Panc1 (cell line): ENCODE measurements around the gene TNFSF4. TPM values are rescaled to one million over a fixed set of nuclear protein-coding genes. Genes with fewer than 3 reads are reported as not detected.

Experiments
- ATAC-seq: fragments of 200-7000 bp; cut with Tn5 transposase; 2 replicates; pipeline ENCODE4 v1.9.1; 2020; ENCODE audit warnings: mild to moderate bottlenecking, moderate library complexity
- BruUV-seq: library from RNA; stranded (reverse); fragments of 400-500 nt; replicated peaks from 2 replicates; lab custom pipeline; 2021; lab: Mats Ljungman, UMichigan
- CTCF ChIA-PET: fragments of 300-600 bp; sonication (Branson Sonifier 250); formaldehyde crosslinking; loops from one replicate; lab custom pipeline; 2022; ENCODE audit warnings: antibody characterized with exemption; lab: Charles Lee
- POLR2A ChIA-PET: fragments of 300-600 bp; sonication (Branson Sonifier 250); formaldehyde crosslinking; loops from one replicate; lab custom pipeline; 2022; ENCODE audit warnings: antibody characterized with exemption; lab: Charles Lee
- DNase-seq: peaks from one replicate; pipeline ENCODE4 v3.0.0-alpha.2; 2010; ENCODE audit warnings: low read depth, low spot score
- H3K27ac ChIP-seq: 2 replicates; pipeline ENCODE4 v1.5.1; 2011; ENCODE audit warnings: mild to moderate bottlenecking, low read length, inconsistent platforms
- H3K27me3 ChIP-seq: fragments of 200-500 bp; sonication (Bioruptor generic); 2 replicates; pipeline ENCODE4 v1.6.0; 2014; ENCODE audit warnings: low read length, inconsistent platforms; ENCODE audit not compliant: control insufficient read depth, insufficient read depth
- H3K36me3 ChIP-seq: fragments of 200-500 bp; sonication (Bioruptor generic); 2 replicates; pipeline ENCODE4 v1.5.1; 2014; ENCODE audit warnings: inconsistent platforms, mild to moderate bottlenecking, low read length, moderate library complexity; ENCODE audit not compliant: control insufficient read depth, insufficient read depth
- H3K4me1 ChIP-seq: 2 replicates; pipeline ENCODE4 v1.5.1; 2011; ENCODE audit warnings: inconsistent platforms, mild to moderate bottlenecking, low read length, moderate library complexity; ENCODE audit not compliant: control insufficient read depth, insufficient read depth
- H3K4me3 ChIP-seq, 2 experiments: 2 replicates each; pipeline ENCODE4 v1.5.1; 2011 to 2012; ENCODE audit warnings: low read depth in 2 of 2, low read length in 2 of 2, mild to moderate bottlenecking in 2 of 2, inconsistent platforms in 1 of 2, moderate library complexity in 1 of 2
- H3K9me3 ChIP-seq: fragments of 200-500 bp; sonication (Bioruptor generic); 2 replicates; pipeline ENCODE4 v1.5.1; 2014; ENCODE audit warnings: low read depth, mild to moderate bottlenecking, inconsistent platforms, low read length, moderate library complexity; ENCODE audit not compliant: control insufficient read depth, insufficient read depth
- POLR2AphosphoS5 ChIP-seq: IDR thresholded peaks from 2 replicates; pipeline ENCODE4 v1.6.1; 2012; ENCODE audit warnings: mild to moderate bottlenecking, low read depth, low read length, moderate library complexity
- REST ChIP-seq, 2 experiments: IDR thresholded peaks; 2 replicates each; pipeline ENCODE4 v1.6.1; 2011 to 2012; ENCODE audit warnings: low read depth in 2 of 2, control low read depth in 1 of 2, low read length in 1 of 2, mild to moderate bottlenecking in 1 of 2, moderate library complexity in 1 of 2; ENCODE audit not compliant: insufficient read depth in 1 of 2
- SIN3A ChIP-seq: IDR thresholded peaks from 2 replicates; pipeline ENCODE4 v1.6.1; 2012; ENCODE audit warnings: low read depth, mild to moderate bottlenecking, low read length, moderate library complexity, borderline replicate concordance; ENCODE audit not compliant: insufficient read depth
- TCF7L2 ChIP-seq: IDR thresholded peaks from 2 replicates; pipeline ENCODE4 v1.6.1; 2011; ENCODE audit warnings: mild to moderate bottlenecking, low read depth, low read length, inconsistent platforms
- in situ Hi-C: cut with HindIII; loops from 2 replicates; pipeline ENCODE4 v1.10.0; 2016; ENCODE audit warnings: low sequenced_read_pairs, low pct_unique_long_range_greater_than_20kb
- intact Hi-C: fragments of 100-400 bp; cut with micrococcal nuclease; formaldehyde crosslinking; loops from one replicate; pipeline ENCODE4 v1.10.0; 2022; ENCODE audit not compliant: unreplicated experiment
- total RNA-seq: library from RNA; stranded (reverse); gene quantifications from one replicate; pipeline ENCODE4 v1.2.1, GENCODE V29; 2021; ENCODE audit not compliant: unreplicated experiment
- TF ChIP-seq, protein P1 (sequence below): fragments of 450-650 bp; IDR thresholded peaks from 2 replicates; pipeline ENCODE4 v1.5.1; 2017; ENCODE audit warnings: mild to moderate bottlenecking

TNFSF4 gene
- total RNA-seq, 1 experiment from 2014 or later: 0.13 TPM

DNA sequence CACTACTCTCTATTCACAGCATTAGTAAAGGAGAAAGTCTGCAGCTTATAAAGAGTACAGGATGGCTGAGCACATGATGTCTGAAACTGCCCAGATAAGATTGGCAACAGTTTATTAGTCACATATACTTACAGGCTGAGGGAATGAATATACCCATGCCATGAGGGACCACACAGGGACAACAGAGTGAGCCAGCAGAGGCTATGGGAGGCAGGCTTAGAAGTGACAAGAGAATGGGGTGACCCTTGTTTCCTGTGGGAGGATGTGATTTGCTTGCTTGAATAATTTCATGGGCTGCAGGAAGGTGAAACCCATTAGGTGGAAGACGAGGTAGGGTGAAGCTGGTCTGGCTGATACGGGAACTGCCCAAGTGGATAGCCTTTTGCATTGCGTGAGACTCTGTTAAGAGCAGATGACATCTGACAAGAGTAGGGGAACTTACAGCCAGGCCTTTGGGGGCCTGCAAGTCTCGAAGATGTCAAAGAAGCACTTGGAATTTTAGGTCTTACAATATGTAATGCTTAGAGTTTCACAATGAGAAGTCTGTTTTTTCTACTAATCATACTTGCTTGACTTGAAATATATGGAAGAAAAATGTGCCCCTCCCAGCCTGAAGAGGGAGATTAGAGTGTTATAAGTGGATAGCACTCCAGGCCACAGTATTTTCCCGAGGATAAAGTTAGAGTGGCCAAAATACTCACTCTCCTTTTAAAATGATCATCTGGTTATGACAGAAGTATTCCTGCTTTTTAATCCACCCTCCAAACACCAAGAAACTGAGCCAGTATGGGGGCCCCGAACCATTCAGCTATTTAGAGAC lies 34.6 kb upstream of the TNFSF4 start:
- Histone ChIP-seq H3K4me1 (no peaks in the 10 kb centered on the region), H3K27me3 (no peaks in the 10 kb centered on the region), H3K27ac (no peak overlapping the region), H3K36me3 (no peaks in the 10 kb centered on the region), H3K4me3 (no peak overlapping the region), H3K9me3 (no peaks in the 10 kb centered on the region)
- no TSS peak for BruUV-seq
- ATAC-seq (no peak), DNase-seq (no peak)
- intact Hi-C loops: no loop called here
- CTCF ChIA-PET: no interaction called here
- TF ChIP-seq POLR2AphosphoS5: no peak
- TF ChIP-seq TCF7L2: no peak
- TF ChIP-seq REST (IDR thresholded peaks at IDR 0.05; ENCODE audit: insufficient read depth in 1 of 2, low read depth in 2 of 2, low read length in 1 of 2): no peak
- no peak for TF ChIP-seq SIN3A
- TF ChIP-seq, protein P1, sequence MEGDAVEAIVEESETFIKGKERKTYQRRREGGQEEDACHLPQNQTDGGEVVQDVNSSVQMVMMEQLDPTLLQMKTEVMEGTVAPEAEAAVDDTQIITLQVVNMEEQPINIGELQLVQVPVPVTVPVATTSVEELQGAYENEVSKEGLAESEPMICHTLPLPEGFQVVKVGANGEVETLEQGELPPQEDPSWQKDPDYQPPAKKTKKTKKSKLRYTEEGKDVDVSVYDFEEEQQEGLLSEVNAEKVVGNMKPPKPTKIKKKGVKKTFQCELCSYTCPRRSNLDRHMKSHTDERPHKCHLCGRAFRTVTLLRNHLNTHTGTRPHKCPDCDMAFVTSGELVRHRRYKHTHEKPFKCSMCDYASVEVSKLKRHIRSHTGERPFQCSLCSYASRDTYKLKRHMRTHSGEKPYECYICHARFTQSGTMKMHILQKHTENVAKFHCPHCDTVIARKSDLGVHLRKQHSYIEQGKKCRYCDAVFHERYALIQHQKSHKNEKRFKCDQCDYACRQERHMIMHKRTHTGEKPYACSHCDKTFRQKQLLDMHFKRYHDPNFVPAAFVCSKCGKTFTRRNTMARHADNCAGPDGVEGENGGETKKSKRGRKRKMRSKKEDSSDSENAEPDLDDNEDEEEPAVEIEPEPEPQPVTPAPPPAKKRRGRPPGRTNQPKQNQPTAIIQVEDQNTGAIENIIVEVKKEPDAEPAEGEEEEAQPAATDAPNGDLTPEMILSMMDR: no peak
- in situ Hi-C loops: no loop called here
- POLR2A ChIA-PET: no interaction called here

DNA sequence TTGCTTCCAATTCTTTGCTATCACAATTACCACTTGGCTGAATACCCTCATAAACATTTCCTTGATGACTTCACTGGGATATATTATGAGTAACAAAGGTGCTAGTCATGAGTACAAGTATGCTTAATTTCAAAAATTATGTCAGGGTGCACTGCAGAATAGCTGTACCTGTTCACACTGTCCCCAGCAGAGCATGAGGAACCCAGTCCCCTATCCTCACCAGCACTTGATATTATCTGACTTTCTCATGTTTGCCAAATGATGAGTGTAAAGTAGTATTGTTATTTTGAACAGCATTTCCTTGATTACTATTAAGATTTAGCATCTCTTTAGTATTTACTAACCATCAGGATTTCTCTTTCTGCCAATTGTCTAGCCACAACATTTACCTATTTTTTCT lies 33.5 kb upstream of the TNFSF4 start:
- H3K9me3 ChIP-seq: no peaks in the 10 kb centered on the region
- no peak overlapping the region for H3K4me3 ChIP-seq
- ChIA-PET CTCF (no interaction called here), POLR2A (no interaction called here)
- no TSS peak for BruUV-seq
- DNase-seq (no peak), ATAC-seq (no peak)
- H3K27ac ChIP-seq: no peak overlapping the region
- no peaks in the 10 kb centered on the region for H3K4me1 ChIP-seq
- no peak for TF ChIP-seq REST (IDR thresholded peaks at IDR 0.05; ENCODE audit: insufficient read depth in 1 of 2, low read depth in 2 of 2, low read length in 1 of 2)
- TF ChIP-seq, protein P1: no peak
- no peak for TF ChIP-seq TCF7L2
- no peak for TF ChIP-seq POLR2AphosphoS5
- no peak for TF ChIP-seq SIN3A
- H3K27me3 ChIP-seq: no peaks in the 10 kb centered on the region
- in situ Hi-C loops (no loop called here), intact Hi-C loops (no loop called here)
- no peaks in the 10 kb centered on the region for H3K36me3 ChIP-seq
